GM12891 (cell line): ENCODE measurements around the gene LIPC.
A peak's percentile ranks its signal among the peaks of the same experiment; 100 is the strongest.

Source experiments
- DNase-seq: peaks from one replicate; pipeline ENCODE4 v3.0.0; 2011; ENCODE audit warnings: low spot score; ENCODE audit not compliant: insufficient read length
- FAIRE-seq: peaks from 2 replicates; lab custom pipeline; 2011; peaks lifted over from hg19 to GRCh38; lab: Jason Lieb, UNC
- PAX5 ChIP-seq: IDR thresholded peaks from 2 replicates; pipeline ENCODE4 v1.6.1; 2011; ENCODE audit warnings: low read length, moderate library complexity, mild to moderate bottlenecking; ENCODE audit not compliant: insufficient read depth, severe bottlenecking
- POLR2A ChIP-seq: IDR thresholded peaks from 2 replicates; pipeline ENCODE4 v1.6.1; 2011; ENCODE audit warnings: low read depth, low read length, control low read depth
- POLR2AphosphoS5 ChIP-seq: IDR thresholded peaks from 2 replicates; pipeline ENCODE4 v1.6.1; 2011; ENCODE audit warnings: low read depth, low read length, control low read depth
- POU2F2 ChIP-seq: IDR thresholded peaks from 2 replicates; pipeline ENCODE4 v1.6.1; 2011; ENCODE audit warnings: low read depth, mild to moderate bottlenecking, control low read depth, low read length, moderate library complexity
- SPI1 ChIP-seq: IDR thresholded peaks from 2 replicates; pipeline ENCODE4 v1.6.1; 2011; ENCODE audit warnings: low read depth, low read length, control low read depth
- TAF1 ChIP-seq: IDR thresholded peaks from 2 replicates; pipeline ENCODE4 v1.6.1; 2011; ENCODE audit warnings: low read depth, low read length, control low read depth

The LIPC gene

GRCh38 chr15:58477170-58477569 lies 45.4 kb downstream of the LIPC start:
- TF ChIP-seq SPI1 (peak; percentile 24; the same call in 1 of the 2 replicates), POLR2A (no peak)
- FAIRE-seq (no peak), DNase-seq (no peak)

- FAIRE-seq (no peak), DNase-seq (no peak)
- no peak for TF ChIP-seq POLR2AphosphoS5
- TF ChIP-seq POU2F2, result no peak
- no peak for TF ChIP-seq TAF1
- no peak for TF ChIP-seq POLR2A
- no peak for TF ChIP-seq SPI1
- TF ChIP-seq PAX5, result no peak
These were observed 46.2 kb downstream of the LIPC start for GRCh38 chr15:58478035-58478434.

- FAIRE-seq (no peak), DNase-seq (no peak)
- no peak for TF ChIP-seq PAX5
- no peak for TF ChIP-seq POU2F2
- TF ChIP-seq SPI1, result no peak
- no peak for TF ChIP-seq TAF1
- TF ChIP-seq POLR2A, result no peak
- TF ChIP-seq POLR2AphosphoS5, result no peak
These were observed 46.8 kb downstream of the LIPC start for GRCh38 chr15:58478579-58478978.

- FAIRE-seq, result no peak
- no peak for DNase-seq
- TF ChIP-seq SPI1 (no peak), POLR2A (no peak)
These were observed 48.1 kb downstream of the LIPC start for GRCh38 chr15:58479941-58480340.

GRCh38 chr15:58483376-58483775 lies 51.6 kb downstream of the LIPC start:
- FAIRE-seq, result no peak
- no peak for DNase-seq
- no peak for TF ChIP-seq SPI1
- TF ChIP-seq PAX5, result no peak
- TF ChIP-seq TAF1, result no peak
- TF ChIP-seq POLR2AphosphoS5, result no peak
- no peak for TF ChIP-seq POLR2A
- no peak for TF ChIP-seq POU2F2

GRCh38 chr15:58484791-58485600 lies 53.2 kb downstream of the LIPC start:
- FAIRE-seq (no peak), DNase-seq (no peak)
- TF ChIP-seq PAX5 (no peak), SPI1 (peak; percentile 53; the same call in 1 of the 2 replicates), POLR2A (no peak)

- no peak for FAIRE-seq
- no peak for DNase-seq
- TF ChIP-seq PAX5 (no peak), POLR2AphosphoS5 (no peak), TAF1 (no peak), POU2F2 (no peak), SPI1 (no peak), POLR2A (no peak)
These were observed 54.3 kb downstream of the LIPC start for GRCh38 chr15:58486062-58486461.

GRCh38 chr15:58486564-58486963 lies 54.8 kb downstream of the LIPC start:
- no peak for DNase-seq
- FAIRE-seq, result no peak
- TF ChIP-seq SPI1 (no peak), POLR2AphosphoS5 (no peak), POLR2A (no peak), POU2F2 (no peak), TAF1 (no peak), PAX5 (no peak)

- FAIRE-seq (no peak), DNase-seq (no peak)
- TF ChIP-seq SPI1 (no peak), POU2F2 (no peak), TAF1 (no peak), POLR2A (no peak), POLR2AphosphoS5 (no peak), PAX5 (no peak)
These were observed 55.4 kb downstream of the LIPC start for GRCh38 chr15:58487041-58487723.
